Liver (tissue), 9 donors: Measurements from ENCODE around the gene YY2. TPM values are rescaled to one million over a fixed set of nuclear protein-coding genes. Genes with fewer than 3 reads are reported as not detected.

Experiments
- DNase-seq: peaks from one replicate; pipeline ENCODE4 v3.0.0-alpha.2; 2017; ENCODE audit warnings: low spot score
- H3K27ac ChIP-seq, 2 donors: one replicate each; pipeline ENCODE4 v1.7.0; 2013; ENCODE audit warnings: inconsistent platforms in 2 of 2, low read length in 2 of 2, control low read depth in 1 of 2, low read depth in 1 of 2, mild to moderate bottlenecking in 1 of 2
- H3K27me3 ChIP-seq, 4 donors: one replicate each; pipeline versions ENCODE4 v1.6.1 to v1.7.0; 2013; ENCODE audit warnings: low read length in 3 of 4, inconsistent platforms in 1 of 4, mild to moderate bottlenecking in 1 of 4, moderate library complexity in 1 of 4; ENCODE audit not compliant: control insufficient read depth in 4 of 4, insufficient read depth in 4 of 4
- H3K36me3 ChIP-seq, 4 donors: one replicate each; pipeline versions ENCODE4 v1.6.1 to v1.7.0; 2013; ENCODE audit warnings: low read length in 3 of 4, mild to moderate bottlenecking in 3 of 4, low read depth in 1 of 4, moderate library complexity in 1 of 4; ENCODE audit not compliant: control insufficient read depth in 4 of 4, insufficient read depth in 3 of 4
- H3K4me1 ChIP-seq, 4 donors: one replicate each; pipeline versions ENCODE4 v1.6.1 to v1.7.0; 2013; ENCODE audit warnings: low read length in 3 of 4, mild to moderate bottlenecking in 3 of 4, moderate library complexity in 1 of 4; ENCODE audit not compliant: control insufficient read depth in 4 of 4, insufficient read depth in 4 of 4
- H3K4me3 ChIP-seq, 3 donors: one replicate each; pipeline versions ENCODE4 v1.6.1 to v1.7.0; 2013; ENCODE audit warnings: low read length in 3 of 3, control low read depth in 1 of 3, low read depth in 1 of 3, mild to moderate bottlenecking in 1 of 3
- H3K9ac ChIP-seq, 2 donors: one replicate each; pipeline ENCODE4 v1.7.0; 2013; ENCODE audit warnings: low read length in 2 of 2, mild to moderate bottlenecking in 2 of 2, moderate library complexity in 2 of 2, control low read depth in 1 of 2, low read depth in 1 of 2
- H3K9me3 ChIP-seq, 4 donors: one replicate each; pipeline versions ENCODE4 v1.6.1 to v1.7.0; 2013; ENCODE audit warnings: low read length in 3 of 4; ENCODE audit not compliant: control insufficient read depth in 4 of 4
- ATF3 ChIP-seq: IDR thresholded peaks from 2 replicates; pipeline ENCODE4 v1.6.1; 2016; ENCODE audit warnings: antibody characterized with exemption
- CTCF ChIP-seq: fragments of 150-350 bp; IDR thresholded peaks from 2 replicates; pipeline ENCODE4 v1.5.1; 2017; ENCODE audit warnings: improper control_type of control experiment, low read depth, low read length; ENCODE audit not compliant: missing input control
- EGR1 ChIP-seq, 2 donors: IDR thresholded peaks; 2 replicates each; pipeline ENCODE4 v1.6.1; 2016 to 2018; ENCODE audit warnings: antibody characterized with exemption in 2 of 2, low read depth in 2 of 2
- FOXA1 ChIP-seq: IDR thresholded peaks from 2 replicates; pipeline ENCODE4 v1.6.1; 2016; ENCODE audit warnings: antibody characterized with exemption
- FOXA2 ChIP-seq: IDR thresholded peaks from 2 replicates; pipeline ENCODE4 v1.6.1; 2016; ENCODE audit warnings: antibody characterized with exemption
- GABPA ChIP-seq, 2 donors: IDR thresholded peaks in 1 of 2; conservative IDR thresholded peaks in 1 of 2; 2 replicates each; pipeline ENCODE4 v1.6.1; 2016; ENCODE audit warnings: antibody characterized with exemption in 2 of 2, mild to moderate bottlenecking in 1 of 2, moderate library complexity in 1 of 2
- HNF4A ChIP-seq, 2 donors: conservative IDR thresholded peaks; 2 replicates each; pipeline ENCODE4 v1.6.1; 2016; ENCODE audit warnings: antibody characterized with exemption in 2 of 2, mild to moderate bottlenecking in 2 of 2
- HNF4G ChIP-seq: IDR thresholded peaks from 2 replicates; pipeline ENCODE4 v1.6.1; 2016; ENCODE audit warnings: antibody characterized with exemption
- JUND ChIP-seq, 2 donors: IDR thresholded peaks; 2 replicates each; pipeline ENCODE4 v1.6.1; 2016; ENCODE audit warnings: antibody characterized with exemption in 2 of 2
- MAX ChIP-seq: IDR thresholded peaks from 2 replicates; pipeline ENCODE4 v1.6.1; 2016; ENCODE audit warnings: antibody characterized with exemption
- RAD21 ChIP-seq, 2 donors: IDR thresholded peaks; 2 replicates each; pipeline ENCODE4 v1.6.1; 2016; ENCODE audit warnings: antibody characterized with exemption in 2 of 2, mild to moderate bottlenecking in 2 of 2
- REST ChIP-seq: IDR thresholded peaks from 2 replicates; pipeline ENCODE4 v1.6.1; 2016; ENCODE audit warnings: antibody characterized with exemption, mild to moderate bottlenecking
- SP1 ChIP-seq: IDR thresholded peaks from 2 replicates; pipeline ENCODE4 v1.6.1; 2018; ENCODE audit warnings: antibody characterized with exemption, mild to moderate bottlenecking
- TAF1 ChIP-seq: conservative IDR thresholded peaks from 2 replicates; pipeline ENCODE4 v1.6.1; 2016; ENCODE audit warnings: antibody characterized with exemption, mild to moderate bottlenecking
- YY1 ChIP-seq: IDR thresholded peaks from 2 replicates; pipeline ENCODE4 v1.6.1; 2016; ENCODE audit warnings: antibody characterized with exemption, mild to moderate bottlenecking
- ZBTB33 ChIP-seq: IDR thresholded peaks from 2 replicates; pipeline ENCODE4 v1.6.1; 2016; ENCODE audit warnings: antibody characterized with exemption
- WGBS: extraction: QIAGEN DNeasy Blood & Tissue Kit; methylation state at CpG from one replicate; pipeline ENCODE4 v1.1.7; 2013; 5-methylcytosine and 5-hydroxymethylcytosine counted together
- polyA plus RNA-seq, 2 donors: library from polyadenylated mRNA; stranded (reverse) in 1 of 2; unstranded in 1 of 2; fragments of 200-250 nt in 1 of 2; fragments of >200 nt in 1 of 2; fragmentation: Nextera tagmentation in 1 of 2; extraction: Ambion mirVana in 1 of 2; gene quantifications; one replicate each; pipeline versions ENCODE4 v1.2.1 to v1.2.3, GENCODE V29; 2013 to 2015
- total RNA-seq, 2 donors: library from RNA; depleted of rRNA; stranded (reverse); fragments of >200 nt; gene quantifications; one replicate each; pipeline ENCODE4 v1.2.3, GENCODE V29; 2014
- donor health status: healthy.
- donor health status: healthy.
- donor health status: healthy.
- donor health status: healthy.
- donor health status: healthy.

The YY2 gene
- total and polyA plus RNA-seq, 4 donors, result 0.52 to 2.8 (median 0.75) TPM

GRCh38 chrX:21831496-21831895 is 24.3 kb upstream of the YY2 start:
- no peaks in the 10 kb centered on the region for H3K27me3 ChIP-seq
- H3K27ac ChIP-seq, result no peak overlapping the region
- TF ChIP-seq SP1 (no peak), FOXA1 (no peak), HNF4G (no peak), RAD21 (IDR thresholded peaks at IDR 0.05) (no peak), CTCF (no peak), ATF3 (no peak), EGR1 (IDR thresholded peaks at IDR 0.05; ENCODE audit: low read depth in 2 of 2) (no peak), HNF4A (conservative IDR thresholded peaks at IDR 0.05) (no peak), YY1 (no peak), GABPA (IDR thresholded peaks at IDR 0.05 in 1 of 2, conservative IDR thresholded peaks at IDR 0.05 in 1 of 2) (no peak), REST (no peak), ZBTB33 (no peak), FOXA2 (no peak), MAX (no peak)
- no peak overlapping the region for H3K9ac ChIP-seq
- WGBS, result 63% methylated on average over 2 of the region's 2 CpGs
- DNase-seq, result no peak
- H3K4me3 ChIP-seq, result no peak overlapping the region
- no peaks in the 10 kb centered on the region for H3K9me3 ChIP-seq
- no peaks in the 10 kb centered on the region for H3K4me1 ChIP-seq
- H3K36me3 ChIP-seq, result no peaks in the 10 kb centered on the region

GRCh38 chrX:21837056-21837455 is 18.7 kb upstream of the YY2 start:
- Histone ChIP-seq H3K27me3 (no peaks in the 10 kb centered on the region), H3K27ac (no peak overlapping the region), H3K36me3 (no peaks in the 10 kb centered on the region), H3K9ac (no peak overlapping the region), H3K4me3 (no peak overlapping the region), H3K4me1 (peaks cover 0 to 12% (median 3%) of the 10 kb centered on the region in 4 donors), H3K9me3 (no peaks in the 10 kb centered on the region)
- no peak for DNase-seq
- WGBS, result 79% methylated on average over 2 of the region's 2 CpGs
- TF ChIP-seq GABPA (IDR thresholded peaks at IDR 0.05 in 1 of 2, conservative IDR thresholded peaks at IDR 0.05 in 1 of 2) (no peak), RAD21 (IDR thresholded peaks at IDR 0.05) (no peak), ATF3 (no peak), TAF1 (no peak), HNF4A (conservative IDR thresholded peaks at IDR 0.05) (no peak), SP1 (no peak), JUND (IDR thresholded peaks at IDR 0.05) (no peak), FOXA1 (no peak)
